ENCODE measurements around the gene BCDIN3D.

Gene BCDIN3D

GRCh38 chr12:49804821-49805220 is 38.1 kb downstream of the BCDIN3D start:
- H3K4me3 ChIP-seq (ENCODE audit: low read length in 2 of 2) = no peak overlapping the region
- H3K4me1 ChIP-seq (ENCODE audit: control insufficient read depth, insufficient read depth, low read length) = peaks cover 16% of the 10 kb centered on the region
- H3K9ac ChIP-seq (ENCODE audit: low read length in 2 of 2) = no peak overlapping the region
- H3K36me3 ChIP-seq (ENCODE audit: control insufficient read depth in 2 of 2, insufficient read depth in 2 of 2, low read length in 2 of 2) = peaks cover 34 to 40% of the 10 kb centered on the region in 2 donors
- no peaks in the 10 kb centered on the region for H3K27me3 ChIP-seq (ENCODE audit: control insufficient read depth in 1 of 2, insufficient read depth in 2 of 2, low read length in 2 of 2)
- H3K9me3 ChIP-seq (ENCODE audit: control insufficient read depth in 2 of 2, low read length in 2 of 2) = no peaks in the 10 kb centered on the region
- H3K27ac ChIP-seq (ENCODE audit: low read length) = no peak overlapping the region

- peaks cover 39 to 40% of the 10 kb centered on the region in 2 donors for H3K36me3 ChIP-seq (ENCODE audit: control insufficient read depth in 2 of 2, insufficient read depth in 2 of 2, low read length in 2 of 2)
- no peak overlapping the region for H3K4me3 ChIP-seq (ENCODE audit: low read length in 2 of 2)
- no peak overlapping the region for H3K9ac ChIP-seq (ENCODE audit: low read length in 2 of 2)
- H3K27me3 ChIP-seq (ENCODE audit: control insufficient read depth in 1 of 2, insufficient read depth in 2 of 2, low read length in 2 of 2) = no peaks in the 10 kb centered on the region
- no peak overlapping the region for H3K27ac ChIP-seq (ENCODE audit: low read length)
- peaks cover 8% of the 10 kb centered on the region for H3K4me1 ChIP-seq (ENCODE audit: control insufficient read depth, insufficient read depth, low read length)
- H3K9me3 ChIP-seq (ENCODE audit: control insufficient read depth in 2 of 2, low read length in 2 of 2) = no peaks in the 10 kb centered on the region
Measured at GRCh38 chr12:49803693-49804450, 39.0 kb downstream of the BCDIN3D start.

- Histone ChIP-seq H3K9ac (ENCODE audit: low read length in 2 of 2) (no peak overlapping the region), H3K27ac (ENCODE audit: low read length) (no peak overlapping the region), H3K36me3 (ENCODE audit: control insufficient read depth in 2 of 2, insufficient read depth in 2 of 2, low read length in 2 of 2) (peaks cover 49 to 55% of the 10 kb centered on the region in 2 donors)
Measured at GRCh38 chr12:49801141-49802063, 41.5 kb downstream of the BCDIN3D start.

GRCh38 chr12:49800421-49801140 is 42.3 kb downstream of the BCDIN3D start:
- no peaks in the 10 kb centered on the region for H3K9me3 ChIP-seq (ENCODE audit: control insufficient read depth in 2 of 2, low read length in 2 of 2)
- no peaks in the 10 kb centered on the region for H3K4me1 ChIP-seq (ENCODE audit: control insufficient read depth, insufficient read depth, low read length)
- no peak overlapping the region for H3K4me3 ChIP-seq (ENCODE audit: low read length in 2 of 2)
- no peak overlapping the region for H3K27ac ChIP-seq (ENCODE audit: low read length)
- no peaks in the 10 kb centered on the region for H3K27me3 ChIP-seq (ENCODE audit: control insufficient read depth in 1 of 2, insufficient read depth in 2 of 2, low read length in 2 of 2)
- peaks cover 47 to 52% of the 10 kb centered on the region in 2 donors for H3K36me3 ChIP-seq (ENCODE audit: control insufficient read depth in 2 of 2, insufficient read depth in 2 of 2, low read length in 2 of 2)
- H3K9ac ChIP-seq (ENCODE audit: low read length in 2 of 2) = no peak overlapping the region

More at GRCh38 chr12:49801141-49802063, 41.5 kb downstream of the BCDIN3D start:
- H3K27me3 ChIP-seq (ENCODE audit: control insufficient read depth in 1 of 2, insufficient read depth in 2 of 2, low read length in 2 of 2) = no peaks in the 10 kb centered on the region
- H3K4me1 ChIP-seq (ENCODE audit: control insufficient read depth, insufficient read depth, low read length) = no peaks in the 10 kb centered on the region
- no peaks in the 10 kb centered on the region for H3K9me3 ChIP-seq (ENCODE audit: control insufficient read depth in 2 of 2, low read length in 2 of 2)
- H3K4me3 ChIP-seq (ENCODE audit: low read length in 2 of 2) = no peak overlapping the region

- no peak overlapping the region for H3K4me3 ChIP-seq (ENCODE audit: low read length in 2 of 2)
- no peak overlapping the region for H3K27ac ChIP-seq (ENCODE audit: low read length)
- H3K4me1 ChIP-seq (ENCODE audit: control insufficient read depth, insufficient read depth, low read length) = no peaks in the 10 kb centered on the region
- H3K36me3 ChIP-seq (ENCODE audit: control insufficient read depth in 2 of 2, insufficient read depth in 2 of 2, low read length in 2 of 2) = peaks cover 33 to 48% of the 10 kb centered on the region in 2 donors
- no peaks in the 10 kb centered on the region for H3K9me3 ChIP-seq (ENCODE audit: control insufficient read depth in 2 of 2, low read length in 2 of 2)
- no peaks in the 10 kb centered on the region for H3K27me3 ChIP-seq (ENCODE audit: control insufficient read depth in 1 of 2, insufficient read depth in 2 of 2, low read length in 2 of 2)
- no peak overlapping the region for H3K9ac ChIP-seq (ENCODE audit: low read length in 2 of 2)
Measured at GRCh38 chr12:49798934-49799333, 44.0 kb downstream of the BCDIN3D start.

GRCh38 chr12:49798248-49798647 is 44.7 kb downstream of the BCDIN3D start:
- Histone ChIP-seq H3K27me3 (ENCODE audit: control insufficient read depth in 1 of 2, insufficient read depth in 2 of 2, low read length in 2 of 2) (no peaks in the 10 kb centered on the region), H3K4me1 (ENCODE audit: control insufficient read depth, insufficient read depth, low read length) (no peaks in the 10 kb centered on the region), H3K27ac (ENCODE audit: low read length) (no peak overlapping the region), H3K36me3 (ENCODE audit: control insufficient read depth in 2 of 2, insufficient read depth in 2 of 2, low read length in 2 of 2) (peaks cover 31 to 42% of the 10 kb centered on the region in 2 donors), H3K9ac (ENCODE audit: low read length in 2 of 2) (no peak overlapping the region), H3K9me3 (ENCODE audit: control insufficient read depth in 2 of 2, low read length in 2 of 2) (no peaks in the 10 kb centered on the region), H3K4me3 (ENCODE audit: low read length in 2 of 2) (no peak overlapping the region)

GRCh38 chr12:49797449-49797776 is 45.5 kb downstream of the BCDIN3D start:
- Histone ChIP-seq H3K9me3 (ENCODE audit: control insufficient read depth in 2 of 2, low read length in 2 of 2) (no peaks in the 10 kb centered on the region), H3K36me3 (ENCODE audit: control insufficient read depth in 2 of 2, insufficient read depth in 2 of 2, low read length in 2 of 2) (peaks cover 23 to 36% of the 10 kb centered on the region in 2 donors), H3K27ac (ENCODE audit: low read length) (no peak overlapping the region), H3K4me1 (ENCODE audit: control insufficient read depth, insufficient read depth, low read length) (no peaks in the 10 kb centered on the region), H3K4me3 (ENCODE audit: low read length in 2 of 2) (no peak overlapping the region), H3K27me3 (ENCODE audit: control insufficient read depth in 1 of 2, insufficient read depth in 2 of 2, low read length in 2 of 2) (no peaks in the 10 kb centered on the region), H3K9ac (ENCODE audit: low read length in 2 of 2) (no peak overlapping the region)

- no peak overlapping the region for H3K4me3 ChIP-seq (ENCODE audit: low read length in 2 of 2)
- no peaks in the 10 kb centered on the region for H3K27me3 ChIP-seq (ENCODE audit: control insufficient read depth in 1 of 2, insufficient read depth in 2 of 2, low read length in 2 of 2)
- H3K27ac ChIP-seq (ENCODE audit: low read length) = no peak overlapping the region
- no peak overlapping the region for H3K9ac ChIP-seq (ENCODE audit: low read length in 2 of 2)
- peaks cover 22 to 35% of the 10 kb centered on the region in 2 donors for H3K36me3 ChIP-seq (ENCODE audit: control insufficient read depth in 2 of 2, insufficient read depth in 2 of 2, low read length in 2 of 2)
- H3K9me3 ChIP-seq (ENCODE audit: control insufficient read depth in 2 of 2, low read length in 2 of 2) = no peaks in the 10 kb centered on the region
- no peaks in the 10 kb centered on the region for H3K4me1 ChIP-seq (ENCODE audit: control insufficient read depth, insufficient read depth, low read length)
Measured at GRCh38 chr12:49796606-49797448, 46.1 kb downstream of the BCDIN3D start.

GRCh38 chr12:49796155-49796554 is 46.8 kb downstream of the BCDIN3D start:
- H3K9ac ChIP-seq (ENCODE audit: low read length in 2 of 2) = no peak overlapping the region

GRCh38 chr12:49795654-49796105 is 47.2 kb downstream of the BCDIN3D start:
- no peak overlapping the region for H3K9ac ChIP-seq (ENCODE audit: low read length in 2 of 2)
- H3K4me3 ChIP-seq (ENCODE audit: low read length in 2 of 2) = no peak overlapping the region
- peaks cover 13 to 26% of the 10 kb centered on the region in 2 donors for H3K36me3 ChIP-seq (ENCODE audit: control insufficient read depth in 2 of 2, insufficient read depth in 2 of 2, low read length in 2 of 2)
- no peaks in the 10 kb centered on the region for H3K9me3 ChIP-seq (ENCODE audit: control insufficient read depth in 2 of 2, low read length in 2 of 2)
- H3K27ac ChIP-seq (ENCODE audit: low read length) = no peak overlapping the region
- H3K27me3 ChIP-seq (ENCODE audit: control insufficient read depth in 1 of 2, insufficient read depth in 2 of 2, low read length in 2 of 2) = no peaks in the 10 kb centered on the region
- H3K4me1 ChIP-seq (ENCODE audit: control insufficient read depth, insufficient read depth, low read length) = no peaks in the 10 kb centered on the region

More at GRCh38 chr12:49796155-49796554, 46.8 kb downstream of the BCDIN3D start:
- no peak overlapping the region for H3K27ac ChIP-seq (ENCODE audit: low read length)
- H3K36me3 ChIP-seq (ENCODE audit: control insufficient read depth in 2 of 2, insufficient read depth in 2 of 2, low read length in 2 of 2) = peaks cover 15 to 29% of the 10 kb centered on the region in 2 donors
- H3K4me1 ChIP-seq (ENCODE audit: control insufficient read depth, insufficient read depth, low read length) = no peaks in the 10 kb centered on the region
- no peaks in the 10 kb centered on the region for H3K27me3 ChIP-seq (ENCODE audit: control insufficient read depth in 1 of 2, insufficient read depth in 2 of 2, low read length in 2 of 2)
- H3K4me3 ChIP-seq (ENCODE audit: low read length in 2 of 2) = no peak overlapping the region
- no peaks in the 10 kb centered on the region for H3K9me3 ChIP-seq (ENCODE audit: control insufficient read depth in 2 of 2, low read length in 2 of 2)

Data from stomach smooth muscle (tissue), 2 donors.